A549 (cell line): Measurements from ENCODE around the gene GTF2F1. TPM values are rescaled to one million over a fixed set of nuclear protein-coding genes. Genes with fewer than 3 reads are reported as not detected.

Experiments
- ATAC-seq, 2 experiments: fragments of 200-7000 bp in 1 of 2; fragments of >200 bp in 1 of 2; cut with Nextera tagmentation in 1 of 2; cut with Tn5 transposase in 1 of 2; 3 replicates each; pipeline versions ENCODE4 v1.8.0 to v1.9.1; 2018 to 2020; ENCODE audit warnings: mild to moderate bottlenecking in 1 of 2, moderate library complexity in 1 of 2
- CTCF ChIA-PET: fragments of 300-600 bp; sonication (Branson Sonifier 250); formaldehyde crosslinking; extraction: SDS; loops from one replicate; lab custom pipeline; 2021; ENCODE audit warnings: antibody characterized with exemption, inconsistent platforms; lab: Yijun Ruan, JAX
- POLR2A ChIA-PET: fragments of 350-600 bp; formaldehyde crosslinking; extraction: SDS; loops from one replicate; lab custom pipeline; 2021; ENCODE audit warnings: antibody characterized with exemption, inconsistent platforms; lab: Yijun Ruan, JAX
- DNase-seq, 2 experiments: peaks; one replicate each; pipeline versions ENCODE4 v3.0.0 to v3.0.0-alpha.2; 2011 to 2016; ENCODE audit warnings: low read depth in 1 of 2, low spot score in 1 of 2
- FAIRE-seq: peaks from 2 replicates; lab custom pipeline; 2011; peaks lifted over from hg19 to GRCh38; lab: Jason Lieb, UNC
- H3K27ac ChIP-seq, 2 experiments: fragments of >200 bp; sonication (Bioruptor Twin); formaldehyde crosslinking; 3 replicates each; pipeline ENCODE4 v1.5.1; 2016 to 2017
- H3K4me1 ChIP-seq: fragments of >200 bp; sonication (Bioruptor Twin); formaldehyde crosslinking; 3 replicates; pipeline ENCODE4 v1.6.1; 2016
- H3K4me2 ChIP-seq: fragments of >200 bp; sonication (Bioruptor Twin); formaldehyde crosslinking; 3 replicates; pipeline ENCODE4 v1.6.1; 2016
- H3K4me3 ChIP-seq: fragments of >200 bp; sonication (Bioruptor Twin); formaldehyde crosslinking; 3 replicates; pipeline ENCODE4 v1.5.1; 2016
- H3K9me3 ChIP-seq: fragments of >200 bp; sonication (Bioruptor Twin); formaldehyde crosslinking; 3 replicates; pipeline ENCODE4 v1.6.1; 2016
- FOSL2 ChIP-seq, 2 experiments: fragments of 450-650 bp in 1 of 2; fragments of >200 bp in 1 of 2; sonication (Bioruptor Twin) in 1 of 2; formaldehyde crosslinking; IDR thresholded peaks; 2 replicates each; pipeline versions ENCODE4 v1.5.0 to v1.6.1; 2016 to 2020; ENCODE audit warnings: mild to moderate bottlenecking in 1 of 2, moderate library complexity in 1 of 2
- HES2 ChIP-seq: fragments of >200 bp; sonication (Bioruptor Twin); formaldehyde crosslinking; IDR thresholded peaks from 2 replicates; pipeline ENCODE4 v1.6.1; 2016
- HOXA7 ChIP-seq: fragments of 250-450 bp; sonication (Bioruptor Pico); IDR thresholded peaks from 2 replicates; pipeline ENCODE4 v1.5.0; 2020; ENCODE audit warnings: mild to moderate bottlenecking, moderate library complexity
- HOXB13 ChIP-seq: fragments of 250-450 bp; sonication (Bioruptor Pico); IDR thresholded peaks from 2 replicates; pipeline ENCODE4 v1.5.0; 2020; ENCODE audit warnings: low read depth, mild to moderate bottlenecking, moderate library complexity
- JUN ChIP-seq, 2 experiments: fragments of >200 bp; sonication (Bioruptor Twin); formaldehyde crosslinking; IDR thresholded peaks; 2 replicates in 1 of 2; 3 replicates in 1 of 2; pipeline ENCODE4 v1.6.1; 2016 to 2017
- KDM1A ChIP-seq: fragments of 200-600 bp; sonication (generic); IDR thresholded peaks from 2 replicates; pipeline ENCODE4 v1.6.1; 2016; ENCODE audit warnings: low read depth, mild to moderate bottlenecking
- KDM5A ChIP-seq: fragments of 200-600 bp; sonication (generic); IDR thresholded peaks from 2 replicates; pipeline ENCODE4 v1.6.1; 2016; ENCODE audit warnings: antibody characterized with exemption, mild to moderate bottlenecking
- NR3C1 ChIP-seq: fragments of >200 bp; sonication (Bioruptor Twin); formaldehyde crosslinking; IDR thresholded peaks from 3 replicates; pipeline ENCODE4 v1.6.1; 2017
- PBX3 ChIP-seq: IDR thresholded peaks from 2 replicates; pipeline ENCODE4 v1.6.1; 2012
- POLR2A ChIP-seq: IDR thresholded peaks from 2 replicates; pipeline ENCODE4 v1.6.1; 2012; ENCODE audit warnings: mild to moderate bottlenecking, low read length
- POLR2AphosphoS2 ChIP-seq: conservative IDR thresholded peaks from 2 replicates; pipeline ENCODE4 v1.6.1; 2012; ENCODE audit warnings: low read length, improper control_type of control experiment, inconsistent platforms
- RAD21 ChIP-seq, 2 experiments: fragments of >200 bp in 1 of 2; sonication (Bioruptor Twin) in 1 of 2; formaldehyde crosslinking in 1 of 2; IDR thresholded peaks in 1 of 2; conservative IDR thresholded peaks in 1 of 2; 2 replicates in 1 of 2; 3 replicates in 1 of 2; pipeline ENCODE4 v1.6.1; 2012 to 2018; ENCODE audit warnings: inconsistent platforms in 1 of 2
- RCOR1 ChIP-seq: fragments of 150-350 bp; IDR thresholded peaks from 2 replicates; pipeline ENCODE4 v1.6.1; 2014; ENCODE audit warnings: antibody characterized with exemption, low read length, low read depth
- REST ChIP-seq: fragments of 200-600 bp; sonication (generic); IDR thresholded peaks from 2 replicates; pipeline ENCODE4 v1.6.1; 2016; ENCODE audit warnings: antibody characterized with exemption, mild to moderate bottlenecking, moderate library complexity
- WGBS: methylation state at CpG from one replicate; pipeline ENCODE4 v1.1.6; 2017; ENCODE audit errors: missing lambda C conversion rate; 5-methylcytosine and 5-hydroxymethylcytosine counted together
- polyA plus RNA-seq, 4 experiments: library from polyadenylated mRNA; depleted of rRNA in 3 of 4; stranded (reverse); fragments of >200 nt; fragmentation: RNase III in 1 of 4; extraction: RNeasy Plus Mini Kit Qiagen cat#74134 plus additional on column Dnase treatment in 1 of 4; gene quantifications; 2 replicates in 3 of 4; 3 replicates in 1 of 4; pipeline ENCODE4 v1.2.3, GENCODE V29; 2011 to 2017
- TF ChIP-seq, protein P1 (sequence below): fragments of >200 bp; sonication (Bioruptor Twin); formaldehyde crosslinking; IDR thresholded peaks from 3 replicates; pipeline ENCODE4 v1.5.1; 2016
- TF ChIP-seq, protein P2 (sequence below): fragments of 250-450 bp; sonication (Bioruptor Pico); IDR thresholded peaks from 2 replicates; pipeline ENCODE4 v1.5.0; 2021; ENCODE audit warnings: mild to moderate bottlenecking, moderate library complexity, borderline replicate concordance
- TF ChIP-seq, protein P3 (sequence below): fragments of >200 bp; sonication (Bioruptor Twin); formaldehyde crosslinking; IDR thresholded peaks from 3 replicates; pipeline ENCODE4 v1.6.1; 2016

Gene GTF2F1
- polyA plus RNA-seq, 2 of the 4 experiments (the other 2 are of a cell fraction) = 39.0 to 75.3 TPM

- no peak for DNase-seq
- Histone ChIP-seq H3K27ac (no peak within 1 kb of the TSS), H3K4me3 (no peak within 1 kb of the TSS)
- TF ChIP-seq POLR2A (no peak), RAD21 (conservative IDR thresholded peaks at IDR 0.05 in 1 of 2, IDR thresholded peaks at IDR 0.05 in 1 of 2) (no peak), NR3C1 (no peak), REST (no peak), POLR2AphosphoS2 (no peak), PBX3 (no peak), JUN (IDR thresholded peaks at IDR 0.05) (no peak), HES2 (no peak), FOSL2 (IDR thresholded peaks at IDR 0.05) (no peak), FOSL2 (CRISPR knock-in tag; IDR thresholded peaks at IDR 0.05) (no peak), RCOR1 (no peak), HOXA7 (CRISPR knock-in tag) (no peak), KDM5A (no peak), KDM1A (no peak), HOXB13 (no peak)
- TF ChIP-seq, protein P1, sequence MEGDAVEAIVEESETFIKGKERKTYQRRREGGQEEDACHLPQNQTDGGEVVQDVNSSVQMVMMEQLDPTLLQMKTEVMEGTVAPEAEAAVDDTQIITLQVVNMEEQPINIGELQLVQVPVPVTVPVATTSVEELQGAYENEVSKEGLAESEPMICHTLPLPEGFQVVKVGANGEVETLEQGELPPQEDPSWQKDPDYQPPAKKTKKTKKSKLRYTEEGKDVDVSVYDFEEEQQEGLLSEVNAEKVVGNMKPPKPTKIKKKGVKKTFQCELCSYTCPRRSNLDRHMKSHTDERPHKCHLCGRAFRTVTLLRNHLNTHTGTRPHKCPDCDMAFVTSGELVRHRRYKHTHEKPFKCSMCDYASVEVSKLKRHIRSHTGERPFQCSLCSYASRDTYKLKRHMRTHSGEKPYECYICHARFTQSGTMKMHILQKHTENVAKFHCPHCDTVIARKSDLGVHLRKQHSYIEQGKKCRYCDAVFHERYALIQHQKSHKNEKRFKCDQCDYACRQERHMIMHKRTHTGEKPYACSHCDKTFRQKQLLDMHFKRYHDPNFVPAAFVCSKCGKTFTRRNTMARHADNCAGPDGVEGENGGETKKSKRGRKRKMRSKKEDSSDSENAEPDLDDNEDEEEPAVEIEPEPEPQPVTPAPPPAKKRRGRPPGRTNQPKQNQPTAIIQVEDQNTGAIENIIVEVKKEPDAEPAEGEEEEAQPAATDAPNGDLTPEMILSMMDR = no peak
- TF ChIP-seq, protein P2, sequence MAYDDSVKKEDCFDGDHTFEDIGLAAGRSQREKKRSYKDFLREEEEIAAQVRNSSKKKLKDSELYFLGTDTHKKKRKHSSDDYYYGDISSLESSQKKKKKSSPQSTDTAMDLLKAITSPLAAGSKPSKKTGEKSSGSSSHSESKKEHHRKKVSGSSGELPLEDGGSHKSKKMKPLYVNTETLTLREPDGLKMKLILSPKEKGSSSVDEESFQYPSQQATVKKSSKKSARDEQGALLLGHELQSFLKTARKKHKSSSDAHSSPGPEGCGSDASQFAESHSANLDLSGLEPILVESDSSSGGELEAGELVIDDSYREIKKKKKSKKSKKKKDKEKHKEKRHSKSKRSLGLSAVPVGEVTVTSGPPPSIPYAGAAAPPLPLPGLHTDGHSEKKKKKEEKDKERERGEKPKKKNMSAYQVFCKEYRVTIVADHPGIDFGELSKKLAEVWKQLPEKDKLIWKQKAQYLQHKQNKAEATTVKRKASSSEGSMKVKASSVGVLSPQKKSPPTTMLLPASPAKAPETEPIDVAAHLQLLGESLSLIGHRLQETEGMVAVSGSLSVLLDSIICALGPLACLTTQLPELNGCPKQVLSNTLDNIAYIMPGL (CRISPR knock-in tag) = no peak
- TF ChIP-seq, protein P3, sequence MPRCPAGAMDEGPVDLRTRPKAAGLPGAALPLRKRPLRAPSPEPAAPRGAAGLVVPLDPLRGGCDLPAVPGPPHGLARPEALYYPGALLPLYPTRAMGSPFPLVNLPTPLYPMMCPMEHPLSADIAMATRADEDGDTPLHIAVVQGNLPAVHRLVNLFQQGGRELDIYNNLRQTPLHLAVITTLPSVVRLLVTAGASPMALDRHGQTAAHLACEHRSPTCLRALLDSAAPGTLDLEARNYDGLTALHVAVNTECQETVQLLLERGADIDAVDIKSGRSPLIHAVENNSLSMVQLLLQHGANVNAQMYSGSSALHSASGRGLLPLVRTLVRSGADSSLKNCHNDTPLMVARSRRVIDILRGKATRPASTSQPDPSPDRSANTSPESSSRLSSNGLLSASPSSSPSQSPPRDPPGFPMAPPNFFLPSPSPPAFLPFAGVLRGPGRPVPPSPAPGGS = no peak
- TF ChIP-seq, all 56 proteins: peak for 0
- WGBS = 77% methylated on average over 10 of the region's 10 CpGs
- ATAC-seq (no peak), FAIRE-seq (no peak)
- Histone ChIP-seq H3K4me2 (no peak within 1 kb of the TSS), H3K9me3 (no peaks in the 10 kb centered on the region), H3K4me1 (no peaks in the 10 kb centered on the region)
- POLR2A ChIA-PET = no interaction called here
- CTCF ChIA-PET = interaction anchor here (1.3 to 1.4 kb wide), 2 partner anchors 8 to 16 kb away, joined by 3 to 4 read pairs; no protein-coding TSS in a partner anchor
Measured at GRCh38 chr19:6433663-6434062, 40.7 kb upstream of the GTF2F1 start, which contains the start of gene SLC25A41. TSS of gene SLC25A41 (minus strand) at chr19:6433763. CDS start at chr19:6433693, 70 bp downstream.
